Measurements from ENCODE around the gene DNASE1L3.
"Not testable (repeated sequence)": the region's sequence is repeated elsewhere in the genome, so short reads cannot be mapped to it uniquely, and the experiment has no call there.

Gene DNASE1L3, protein sequence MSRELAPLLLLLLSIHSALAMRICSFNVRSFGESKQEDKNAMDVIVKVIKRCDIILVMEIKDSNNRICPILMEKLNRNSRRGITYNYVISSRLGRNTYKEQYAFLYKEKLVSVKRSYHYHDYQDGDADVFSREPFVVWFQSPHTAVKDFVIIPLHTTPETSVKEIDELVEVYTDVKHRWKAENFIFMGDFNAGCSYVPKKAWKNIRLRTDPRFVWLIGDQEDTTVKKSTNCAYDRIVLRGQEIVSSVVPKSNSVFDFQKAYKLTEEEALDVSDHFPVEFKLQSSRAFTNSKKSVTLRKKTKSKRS

GRCh38 chr3:58210761-58211460 lies at the start of gene DNASE1L3:
TSS of gene DNASE1L3 (minus strand) at chr3:58210972. CDS start at chr3:58210906, 66 bp downstream.
- no peak for DNase-seq (ENCODE audit: low read depth in 2 of 2)

GRCh38 chr3:58260261-58260731 lies 49.5 kb upstream of the DNASE1L3 start:
- DNase-seq (ENCODE audit: low read depth in 2 of 2), result no peak

DNA sequence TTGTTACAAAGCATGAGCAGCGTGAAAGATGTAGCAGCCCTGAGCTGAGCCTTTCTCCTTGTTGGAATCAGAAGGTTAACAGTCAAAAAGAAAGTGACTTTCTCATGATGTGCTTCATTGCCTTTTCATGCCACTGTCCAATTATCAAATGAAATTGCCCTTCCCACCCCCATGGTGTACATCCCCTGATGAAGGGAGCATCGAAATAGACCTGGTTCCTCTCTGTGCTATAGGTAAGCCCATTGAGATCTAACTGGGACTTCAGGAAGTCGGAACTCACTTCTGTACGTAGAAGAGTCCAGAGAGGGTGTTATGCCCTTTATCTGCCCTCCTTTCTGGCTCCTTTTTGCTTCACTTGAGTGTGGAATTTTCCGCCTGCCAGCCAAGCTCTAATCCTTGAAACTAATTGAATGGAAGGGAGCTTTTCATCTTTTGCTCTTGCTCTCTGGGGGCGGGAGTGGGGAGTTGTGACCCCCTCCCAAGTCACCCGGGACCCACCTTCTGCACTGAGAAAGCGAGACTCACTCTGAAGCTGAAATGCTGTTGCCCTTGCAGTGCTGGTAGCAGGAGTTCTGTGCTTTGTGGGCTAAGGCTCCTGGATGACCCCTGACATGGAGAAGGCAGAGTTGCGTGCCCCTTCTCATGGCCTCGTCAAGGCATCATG lies 47.8 kb upstream of the DNASE1L3 start:
- DNase-seq (ENCODE audit: low read depth in 2 of 2), result no peak

- DNase-seq (ENCODE audit: low read depth in 2 of 2), result no peak
These were observed 45.7 kb upstream of the DNASE1L3 start for GRCh38 chr3:58256511-58256910.

DNA sequence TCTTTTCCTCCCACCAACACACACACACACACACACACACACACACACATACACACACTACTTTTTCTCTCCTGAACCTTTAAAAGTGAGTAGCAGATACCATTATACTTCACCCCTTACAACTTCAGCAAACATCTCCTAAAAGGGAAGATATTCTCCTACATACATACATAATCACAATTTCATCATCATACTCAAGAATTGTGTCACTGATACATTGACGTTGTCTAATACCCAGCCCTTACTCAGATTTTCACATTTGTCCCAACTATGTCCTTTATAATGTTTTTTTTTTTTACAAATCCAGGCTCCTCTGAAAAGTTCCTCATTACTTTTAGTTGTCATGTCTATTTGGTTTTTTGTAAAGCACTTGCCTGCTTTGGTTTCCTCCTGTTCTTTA lies 45.3 kb upstream of the DNASE1L3 start:
- no peak for DNase-seq (ENCODE audit: low read depth in 2 of 2)

- DNase-seq (ENCODE audit: low read depth in 2 of 2), result no peak
These were observed 43.4 kb upstream of the DNASE1L3 start for GRCh38 chr3:58254144-58254543.

- no peak for DNase-seq (ENCODE audit: low read depth in 2 of 2)
These were observed 40.9 kb upstream of the DNASE1L3 start for GRCh38 chr3:58251631-58252035.

- DNase-seq (ENCODE audit: low read depth in 2 of 2), result no peak
These were observed 39.4 kb upstream of the DNASE1L3 start for GRCh38 chr3:58250093-58250707.

- DNase-seq (ENCODE audit: low read depth in 2 of 2), result no peak
These were observed 38.8 kb upstream of the DNASE1L3 start for GRCh38 chr3:58249358-58250092.

DNA sequence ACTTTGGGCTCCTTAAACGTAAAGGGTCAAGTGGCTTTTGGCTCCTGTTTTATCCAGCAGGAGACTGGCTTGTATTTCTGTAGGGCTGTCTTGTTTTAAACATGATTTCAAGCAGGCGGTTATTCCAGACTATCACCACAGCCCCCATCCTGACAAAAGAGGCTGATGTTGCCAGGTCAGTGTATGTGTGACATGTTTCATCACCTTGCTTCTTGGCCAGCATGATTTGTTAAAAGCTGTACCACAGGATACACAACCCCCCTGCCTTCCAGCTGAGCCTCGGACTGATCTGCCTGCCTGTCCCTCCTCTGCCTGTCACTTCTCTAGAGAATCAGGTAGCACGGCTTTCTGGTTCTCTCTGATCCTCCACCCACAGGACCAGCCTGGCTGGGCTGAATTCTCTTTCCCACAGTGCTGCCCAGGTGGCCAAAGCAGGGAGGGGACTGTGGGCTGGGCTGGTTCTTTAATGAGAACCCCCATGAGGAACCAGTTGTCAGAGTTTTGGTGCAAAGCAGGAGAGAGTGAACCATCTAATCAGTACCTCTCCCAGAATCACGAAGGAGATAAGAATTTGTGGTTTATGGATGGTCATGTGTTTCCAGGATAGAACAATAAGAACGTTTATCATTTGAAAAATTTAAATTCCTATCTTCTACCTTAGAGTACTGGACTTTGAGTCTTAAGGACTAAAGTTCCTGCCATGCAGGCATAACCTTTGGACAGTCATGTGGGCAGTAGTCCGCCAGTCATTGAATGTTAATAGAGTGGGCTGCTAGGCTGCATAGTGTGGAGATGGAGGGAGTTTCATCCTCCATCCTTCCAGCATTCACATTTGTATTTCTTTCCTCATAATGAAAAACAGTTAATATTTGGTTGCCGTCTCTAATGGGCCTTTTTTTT lies 35.6 kb upstream of the DNASE1L3 start:
- no peak for DNase-seq (ENCODE audit: low read depth in 2 of 2)

- no peak for DNase-seq (ENCODE audit: low read depth in 2 of 2)
These were observed 33.3 kb upstream of the DNASE1L3 start for GRCh38 chr3:58243976-58244585.

DNA sequence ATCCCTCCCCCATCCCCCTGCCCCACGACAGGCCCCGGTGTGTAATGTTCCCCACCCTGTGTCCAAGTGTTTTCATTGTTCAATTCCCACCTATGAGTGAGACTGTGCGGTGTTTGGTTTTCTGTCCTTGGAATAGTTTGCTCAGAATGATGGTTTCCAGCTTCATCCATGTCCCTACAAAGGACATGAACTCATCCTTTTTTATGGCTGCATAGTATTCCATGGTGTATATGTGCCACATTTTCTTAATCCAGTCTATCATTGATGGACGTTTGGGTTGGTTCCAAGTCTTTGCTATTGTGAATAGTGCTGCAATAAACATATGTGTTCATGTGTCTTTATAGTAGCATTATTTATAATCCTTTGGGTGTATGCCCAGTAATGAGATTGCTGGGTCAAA lies 32.1 kb upstream of the DNASE1L3 start:
- not testable (repeated sequence) for DNase-seq (ENCODE audit: low read depth in 2 of 2)

- DNase-seq (ENCODE audit: low read depth in 2 of 2), result no peak
These were observed 31.6 kb upstream of the DNASE1L3 start for GRCh38 chr3:58242340-58242739.

DNA sequence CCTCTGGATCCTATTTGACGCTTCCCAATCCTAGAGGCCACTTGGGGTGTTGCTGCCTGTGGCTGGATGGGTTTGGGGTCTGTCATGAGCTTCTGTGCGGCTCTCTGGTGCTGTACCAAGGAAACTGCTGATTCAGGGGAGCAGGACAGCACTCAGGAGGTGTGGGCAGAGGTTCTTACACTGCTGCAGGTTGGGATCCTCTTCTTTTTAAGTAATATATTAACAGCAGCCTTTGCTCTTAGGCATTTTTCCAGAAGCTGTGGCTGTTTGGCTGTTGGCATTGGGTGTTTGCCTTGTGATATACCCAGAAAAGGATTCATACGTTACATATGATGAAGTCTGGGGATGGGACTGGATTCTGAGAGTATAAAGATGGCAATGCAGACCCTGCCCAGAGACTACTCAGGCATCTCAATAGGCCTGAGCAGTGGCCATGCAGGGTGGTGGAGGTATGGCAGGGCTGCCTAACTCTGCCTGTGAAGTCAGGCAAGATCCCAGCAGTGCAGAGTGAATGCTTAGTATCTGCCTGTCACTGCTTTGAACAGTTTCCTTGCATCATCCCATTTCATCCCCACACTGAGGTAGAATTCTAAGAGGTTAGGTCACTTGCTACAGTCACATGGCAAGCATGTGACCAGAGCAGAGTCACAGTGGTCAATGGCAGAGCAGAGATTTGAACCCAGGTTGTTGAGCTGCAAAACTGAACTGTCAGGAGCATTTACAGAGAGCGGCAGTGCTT lies 30.7 kb upstream of the DNASE1L3 start:
- no peak for DNase-seq (ENCODE audit: low read depth in 2 of 2)

- no peak for DNase-seq (ENCODE audit: low read depth in 2 of 2)
These were observed 28.1 kb upstream of the DNASE1L3 start for GRCh38 chr3:58238830-58239229.

- DNase-seq (ENCODE audit: low read depth in 2 of 2), result peak; percentile 12 to 29
These were observed 27.3 kb upstream of the DNASE1L3 start for GRCh38 chr3:58237941-58238681.

- DNase-seq (ENCODE audit: low read depth in 2 of 2), result peak; percentile 48 to 74
These were observed 26.6 kb upstream of the DNASE1L3 start, which contains the start of gene ABHD6 for GRCh38 chr3:58237238-58237940. TSS of gene ABHD6 (plus strand) at chr3:58237792. CDS start at chr3:58256587, 18,795 bp downstream.

All from stimulated activated CD4-positive, alpha-beta T cell treated with anti-CD3 and anti-CD28 coated beads, Interleukin-1b, Interleukin-23, amount 100 ng/mL, for 1 hour (primary cell).